HEK293T (cell line): ENCODE data around the gene MYO5C.

Experiments used
- BHLHE40 ChIP-seq: fragments of 450-650 bp; IDR thresholded peaks from 2 replicates; pipeline ENCODE4 v1.6.1; 2016; ENCODE audit warnings: mild to moderate bottlenecking, moderate library complexity, borderline replicate concordance
- CTBP1 ChIP-seq: fragments of 450-650 bp; IDR thresholded peaks from 2 replicates; pipeline ENCODE4 v1.6.1; 2016; ENCODE audit warnings: borderline replicate concordance
- ELF4 ChIP-seq: fragments of 450-650 bp; IDR thresholded peaks from 2 replicates; pipeline ENCODE4 v1.6.1; 2017; ENCODE audit warnings: antibody characterized with exemption
- FOXA1 ChIP-seq: fragments of 450-650 bp; IDR thresholded peaks from 2 replicates; pipeline ENCODE4 v1.6.1; 2016; ENCODE audit warnings: mild to moderate bottlenecking
- SP1 ChIP-seq: fragments of 450-650 bp; IDR thresholded peaks from 2 replicates; pipeline ENCODE4 v1.6.1; 2017
- SUZ12 ChIP-seq: fragments of 450-650 bp; IDR thresholded peaks from 2 replicates; pipeline ENCODE4 v1.6.1; 2016; ENCODE audit warnings: mild to moderate bottlenecking
- TARDBP ChIP-seq: fragments of 450-650 bp; IDR thresholded peaks from 2 replicates; pipeline ENCODE4 v1.6.1; 2016
- TF ChIP-seq, protein P1 (sequence below): fragments of 450-650 bp; IDR thresholded peaks from 2 replicates; pipeline ENCODE4 v1.6.1; 2016

DNA sequence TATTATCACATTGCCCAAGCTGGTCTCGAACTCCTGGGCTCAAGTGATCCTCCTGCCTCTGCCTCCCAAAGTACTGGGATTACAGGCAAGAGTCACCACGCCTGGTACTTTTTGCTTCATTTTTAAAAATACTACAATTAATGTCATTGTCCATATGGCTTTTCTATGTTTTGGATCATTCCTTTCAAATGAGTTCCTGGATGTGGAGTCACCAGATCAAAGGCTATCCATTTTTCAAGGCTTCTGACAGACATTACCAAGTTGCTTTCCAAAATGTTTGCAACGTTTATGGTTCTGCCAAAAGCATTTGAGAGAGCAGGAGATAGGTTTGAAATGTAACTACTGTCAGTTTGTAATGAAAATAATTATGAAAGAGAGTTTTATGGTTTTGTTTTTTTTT lies 148.8 kb downstream of the MYO5C start:
- no peak for TF ChIP-seq FOXA1
- TF ChIP-seq SP1: no peak
- TF ChIP-seq, protein P1, sequence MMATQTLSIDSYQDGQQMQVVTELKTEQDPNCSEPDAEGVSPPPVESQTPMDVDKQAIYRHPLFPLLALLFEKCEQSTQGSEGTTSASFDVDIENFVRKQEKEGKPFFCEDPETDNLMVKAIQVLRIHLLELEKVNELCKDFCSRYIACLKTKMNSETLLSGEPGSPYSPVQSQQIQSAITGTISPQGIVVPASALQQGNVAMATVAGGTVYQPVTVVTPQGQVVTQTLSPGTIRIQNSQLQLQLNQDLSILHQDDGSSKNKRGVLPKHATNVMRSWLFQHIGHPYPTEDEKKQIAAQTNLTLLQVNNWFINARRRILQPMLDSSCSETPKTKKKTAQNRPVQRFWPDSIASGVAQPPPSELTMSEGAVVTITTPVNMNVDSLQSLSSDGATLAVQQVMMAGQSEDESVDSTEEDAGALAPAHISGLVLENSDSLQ: no peak
- TF ChIP-seq ELF4: no peak
- no peak for TF ChIP-seq TARDBP
- TF ChIP-seq CTBP1: no peak
- TF ChIP-seq SUZ12: no peak
- no peak for TF ChIP-seq BHLHE40
